Caco-2 (cell line): ENCODE results near the gene IDUA. TPM values are rescaled to one million over a fixed set of nuclear protein-coding genes. Genes with fewer than 3 reads are reported as not detected.

Source experiments
- BruUV-seq: library from RNA; stranded (reverse); fragments of 400-500 nt; replicated peaks from 2 replicates; lab custom pipeline; 2021; lab: Mats Ljungman, UMichigan
- CTCF ChIA-PET: fragments of 300-600 bp; sonication (Branson Sonifier 250); formaldehyde crosslinking; loops from one replicate; lab custom pipeline; 2022; ENCODE audit warnings: antibody characterized with exemption; lab: Charles Lee
- POLR2A ChIA-PET: fragments of 300-600 bp; sonication (Branson Sonifier 250); formaldehyde crosslinking; loops from one replicate; lab custom pipeline; 2022; ENCODE audit warnings: antibody characterized with exemption; lab: Charles Lee
- DNase-seq, 2 experiments: peaks; one replicate each; pipeline versions ENCODE4 v3.0.0 to v3.0.0-alpha.2; 2020 to 2022
- H3K27me3 ChIP-seq: replicated peaks from 2 replicates; pipeline ENCODE4 v1.6.0; 2011; ENCODE audit warnings: low read length; ENCODE audit not compliant: control insufficient read depth, insufficient read depth
- H3K36me3 ChIP-seq: 2 replicates; pipeline ENCODE4 v1.5.1; 2011; ENCODE audit warnings: low read length; ENCODE audit not compliant: control insufficient read depth, insufficient read depth
- H3K4me1 ChIP-seq: fragments of 250-450 bp; sonication (Bioruptor Pico); 2 replicates; pipeline ENCODE4 v1.5.1; 2020; ENCODE audit warnings: mild to moderate bottlenecking
- H3K4me3 ChIP-seq: 2 replicates; pipeline ENCODE4 v1.5.1; 2011; ENCODE audit warnings: low read depth, mild to moderate bottlenecking, control low read depth, low read length
- H3K9me3 ChIP-seq: fragments of 250-450 bp; sonication (Bioruptor Pico); 2 replicates; pipeline ENCODE4 v1.5.1; 2020; ENCODE audit warnings: mild to moderate bottlenecking, moderate library complexity
- H3K27ac Mint-ChIP-seq: one replicate; pipeline ENCODE4 v1.8.0; 2022; ENCODE audit warnings: mixed read lengths; ENCODE audit not compliant: unreplicated experiment
- H3K27me3 Mint-ChIP-seq: one replicate; pipeline ENCODE4 v1.8.0; 2022; ENCODE audit warnings: mixed read lengths; ENCODE audit not compliant: insufficient read depth, unreplicated experiment
- H3K36me3 Mint-ChIP-seq: one replicate; pipeline ENCODE4 v1.8.0; 2022; ENCODE audit warnings: mild to moderate bottlenecking, mixed read lengths; ENCODE audit not compliant: insufficient read depth, unreplicated experiment
- H3K4me1 Mint-ChIP-seq: one replicate; pipeline ENCODE4 v1.8.0; 2022; ENCODE audit warnings: low read depth, mixed read lengths; ENCODE audit not compliant: unreplicated experiment
- H3K4me3 Mint-ChIP-seq: one replicate; pipeline ENCODE4 v1.8.0; 2022; ENCODE audit warnings: mild to moderate bottlenecking, moderate library complexity, mixed read lengths; ENCODE audit not compliant: unreplicated experiment
- H3K9me3 Mint-ChIP-seq: one replicate; pipeline ENCODE4 v1.8.0; 2022; ENCODE audit warnings: mixed read lengths; ENCODE audit not compliant: unreplicated experiment
- CTCF ChIP-seq, 2 experiments: fragments of 200-600 bp in 1 of 2; IDR thresholded peaks; 1 replicate in 1 of 2; 2 replicates in 1 of 2; pipeline versions ENCODE4 v1.5.1 to v1.8.0; 2011 to 2022; ENCODE audit warnings: antibody characterized with exemption in 1 of 2, control low read depth in 1 of 2, inconsistent platforms in 1 of 2, low read depth in 1 of 2, low read length in 1 of 2, mild to moderate bottlenecking in 1 of 2, moderate library complexity in 1 of 2; ENCODE audit not compliant: insufficient read depth in 1 of 2, severe bottlenecking in 1 of 2, unreplicated experiment in 1 of 2
- intact Hi-C: fragments of 100-400 bp; cut with micrococcal nuclease; formaldehyde crosslinking; loops from one replicate; pipeline ENCODE4 v1.10.0; 2022; ENCODE audit not compliant: unreplicated experiment
- total RNA-seq: library from RNA; stranded (reverse); gene quantifications from 2 replicates; pipeline ENCODE4 v1.2.3, GENCODE V29; 2022

The IDUA gene
- total RNA-seq, 1 experiment from 2014 or later: 26.9 TPM

GRCh38 chr4:1030559-1030958 lies 43.7 kb downstream of the IDUA start:
- ChIA-PET POLR2A (no interaction called here), CTCF (no interaction called here)
- intact Hi-C loops: no loop called here
- no peaks in the 10 kb centered on the region for H3K27me3 ChIP-seq
- no peaks in the 10 kb centered on the region for H3K9me3 Mint-ChIP-seq
- peaks cover 24% of the 10 kb centered on the region for H3K36me3 Mint-ChIP-seq
- no peak for TF ChIP-seq CTCF (IDR thresholded peaks at IDR 0.05; ENCODE audit: insufficient read depth in 1 of 2, low read depth in 1 of 2, low read length in 1 of 2, severe bottlenecking in 1 of 2, unreplicated experiment in 1 of 2)
- no peak overlapping the region for H3K4me3 ChIP-seq
- no peak overlapping the region for H3K4me3 Mint-ChIP-seq
- no peaks in the 10 kb centered on the region for H3K9me3 ChIP-seq
- no peaks in the 10 kb centered on the region for H3K4me1 ChIP-seq
- DNase-seq: no peak
- no peak overlapping the region for H3K27ac Mint-ChIP-seq
- no peaks in the 10 kb centered on the region for H3K4me1 Mint-ChIP-seq
- no peaks in the 10 kb centered on the region for H3K27me3 Mint-ChIP-seq
- H3K36me3 ChIP-seq: no peaks in the 10 kb centered on the region
- no TSS peak for BruUV-seq

- Mint-ChIP-seq H3K36me3 (peaks cover 23% of the 10 kb centered on the region), H3K27ac (no peak overlapping the region), H3K4me1 (no peaks in the 10 kb centered on the region), H3K4me3 (no peak overlapping the region), H3K9me3 (no peaks in the 10 kb centered on the region), H3K27me3 (no peaks in the 10 kb centered on the region)
- no peaks in the 10 kb centered on the region for H3K4me1 ChIP-seq
- no TSS peak for BruUV-seq
- no peak for TF ChIP-seq CTCF (IDR thresholded peaks at IDR 0.05; ENCODE audit: insufficient read depth in 1 of 2, low read depth in 1 of 2, low read length in 1 of 2, severe bottlenecking in 1 of 2, unreplicated experiment in 1 of 2)
- intact Hi-C loops: no loop called here
- POLR2A ChIA-PET: no interaction called here
- no peaks in the 10 kb centered on the region for H3K9me3 ChIP-seq
- no peak overlapping the region for H3K4me3 ChIP-seq
- no peaks in the 10 kb centered on the region for H3K36me3 ChIP-seq
- H3K27me3 ChIP-seq: no peaks in the 10 kb centered on the region
- CTCF ChIA-PET: no interaction called here
- DNase-seq: no peak
Observed at GRCh38 chr4:1031346-1031745, 44.5 kb downstream of the IDUA start.

GRCh38 chr4:1031956-1032795 lies 45.3 kb downstream of the IDUA start:
- no peaks in the 10 kb centered on the region for H3K4me1 ChIP-seq
- no peaks in the 10 kb centered on the region for H3K4me1 Mint-ChIP-seq
- no peak for DNase-seq
- no peak overlapping the region for H3K4me3 ChIP-seq
- no peak for TF ChIP-seq CTCF (IDR thresholded peaks at IDR 0.05; ENCODE audit: insufficient read depth in 1 of 2, low read depth in 1 of 2, low read length in 1 of 2, severe bottlenecking in 1 of 2, unreplicated experiment in 1 of 2)
- ChIA-PET POLR2A (no interaction called here), CTCF (no interaction called here)
- no peaks in the 10 kb centered on the region for H3K27me3 ChIP-seq
- no peaks in the 10 kb centered on the region for H3K9me3 ChIP-seq
- H3K27me3 Mint-ChIP-seq: no peaks in the 10 kb centered on the region
- H3K27ac Mint-ChIP-seq: no peak overlapping the region
- intact Hi-C loops: no loop called here
- H3K4me3 Mint-ChIP-seq: no peak overlapping the region
- H3K36me3 Mint-ChIP-seq: peaks cover 23% of the 10 kb centered on the region
- H3K36me3 ChIP-seq: no peaks in the 10 kb centered on the region
- H3K9me3 Mint-ChIP-seq: no peaks in the 10 kb centered on the region
- no TSS peak for BruUV-seq
